Measurements from ENCODE around the gene BMP6. TPM values are rescaled to one million over a fixed set of nuclear protein-coding genes. Genes with fewer than 3 reads are reported as not detected.

BMP6 gene
- polyA plus RNA-seq, 3 donors, result not detected

DNA sequence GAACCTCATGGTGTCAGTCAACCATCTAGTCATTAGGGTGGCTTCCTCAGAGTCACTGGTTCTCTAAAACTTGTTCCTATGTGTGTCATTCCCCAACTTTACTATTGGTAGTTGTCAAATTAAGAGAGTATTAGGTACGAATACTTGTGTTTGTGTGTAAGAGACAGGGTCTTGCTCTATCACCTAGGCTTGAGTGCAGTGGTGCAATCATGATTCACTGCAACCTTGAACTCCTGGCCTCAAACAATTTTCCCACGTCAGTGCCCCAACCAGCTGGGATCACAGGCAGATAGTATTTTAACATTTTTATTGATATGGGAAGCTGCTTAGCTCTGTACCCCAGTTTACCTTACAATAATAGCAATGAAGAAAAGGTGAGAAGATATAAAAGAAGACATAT, 50.6 kb downstream of the BMP6 start:
- Histone ChIP-seq H4K20me1 (ENCODE audit: insufficient read depth, low read length) (no peaks in the 10 kb centered on the region), H3K9me3 (replicated peaks in 1 of 2; ENCODE audit: control insufficient read depth in 1 of 2, insufficient read depth in 1 of 2, low read length in 2 of 2) (no peaks in the 10 kb centered on the region), H3K4me1 (ENCODE audit: control insufficient read depth in 1 of 2, insufficient read depth in 2 of 2, low read length in 2 of 2) (no peaks in the 10 kb centered on the region), H3K4me3 (replicated peaks in 1 of 3; ENCODE audit: low read depth in 2 of 3, low read length in 3 of 3) (no peak overlapping the region), H2AFZ (ENCODE audit: insufficient read depth, low read depth, low read length, poor library complexity, severe bottlenecking) (no peak overlapping the region), H3K36me3 (replicated peaks in 1 of 2; ENCODE audit: control insufficient read depth in 1 of 2, insufficient read depth in 2 of 2, low read length in 2 of 2) (no peaks in the 10 kb centered on the region), H3K79me2 (ENCODE audit: insufficient read depth, low read length) (no peaks in the 10 kb centered on the region), H3K9ac (ENCODE audit: insufficient read depth, low read length, poor library complexity, severe bottlenecking) (no peak overlapping the region), H3K27ac (ENCODE audit: low read depth in 1 of 2, low read length in 2 of 2) (no peak overlapping the region), H3K4me2 (replicated peaks; ENCODE audit: extremely low read depth, low read length, poor library complexity, severe bottlenecking) (no peak overlapping the region), H3K27me3 (ENCODE audit: control insufficient read depth in 2 of 2, insufficient read depth in 2 of 2, low read length in 2 of 2) (peaks cover 0 to 2% of the 10 kb centered on the region in 2 donors)
- H3K4me1 Mint-ChIP-seq, result no peaks in the 10 kb centered on the region
- no peak for DNase-seq
- H3K36me3 Mint-ChIP-seq, result no peaks in the 10 kb centered on the region
- no CpG with 5 or more reads among the region's 2 CpGs for WGBS (ENCODE audit: insufficient coverage)
- peaks cover 2 to 8% (median 2%) of the 10 kb centered on the region in 3 donors for H3K27me3 Mint-ChIP-seq (ENCODE audit: low read depth in 3 of 3)
- H3K4me3 Mint-ChIP-seq, result no peak overlapping the region
- TF ChIP-seq, protein P1, sequence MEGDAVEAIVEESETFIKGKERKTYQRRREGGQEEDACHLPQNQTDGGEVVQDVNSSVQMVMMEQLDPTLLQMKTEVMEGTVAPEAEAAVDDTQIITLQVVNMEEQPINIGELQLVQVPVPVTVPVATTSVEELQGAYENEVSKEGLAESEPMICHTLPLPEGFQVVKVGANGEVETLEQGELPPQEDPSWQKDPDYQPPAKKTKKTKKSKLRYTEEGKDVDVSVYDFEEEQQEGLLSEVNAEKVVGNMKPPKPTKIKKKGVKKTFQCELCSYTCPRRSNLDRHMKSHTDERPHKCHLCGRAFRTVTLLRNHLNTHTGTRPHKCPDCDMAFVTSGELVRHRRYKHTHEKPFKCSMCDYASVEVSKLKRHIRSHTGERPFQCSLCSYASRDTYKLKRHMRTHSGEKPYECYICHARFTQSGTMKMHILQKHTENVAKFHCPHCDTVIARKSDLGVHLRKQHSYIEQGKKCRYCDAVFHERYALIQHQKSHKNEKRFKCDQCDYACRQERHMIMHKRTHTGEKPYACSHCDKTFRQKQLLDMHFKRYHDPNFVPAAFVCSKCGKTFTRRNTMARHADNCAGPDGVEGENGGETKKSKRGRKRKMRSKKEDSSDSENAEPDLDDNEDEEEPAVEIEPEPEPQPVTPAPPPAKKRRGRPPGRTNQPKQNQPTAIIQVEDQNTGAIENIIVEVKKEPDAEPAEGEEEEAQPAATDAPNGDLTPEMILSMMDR (IDR thresholded peaks at IDR 0.05), result no peak
- H3K27ac Mint-ChIP-seq, result no peak overlapping the region
- H3K9me3 Mint-ChIP-seq, result peaks cover 0 to 3% (median 0%) of the 10 kb centered on the region in 7 donors
- intact Hi-C loops (cut with micrococcal nuclease), result no loop called here

DNA sequence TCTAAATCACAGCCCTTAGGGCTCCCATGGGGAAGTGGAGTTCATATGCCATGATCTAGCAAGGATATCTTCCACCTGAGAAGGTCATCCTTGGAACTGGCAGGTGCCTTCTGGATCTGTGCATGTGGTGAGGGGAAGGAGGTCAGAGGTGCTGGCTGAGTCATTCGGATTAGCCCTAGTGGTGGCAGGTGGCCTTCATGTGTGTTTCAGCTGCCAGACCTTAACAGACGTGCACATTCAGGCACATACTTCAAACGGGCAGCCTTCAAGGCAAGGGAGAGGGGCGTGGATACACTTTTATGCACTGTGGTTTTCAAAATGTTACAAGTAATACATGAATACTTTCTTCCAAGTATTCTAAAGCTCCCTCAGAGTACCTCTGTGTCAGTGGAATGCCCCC, 51.2 kb downstream of the BMP6 start:
- H3K27me3 ChIP-seq (ENCODE audit: control insufficient read depth in 2 of 2, insufficient read depth in 2 of 2, low read length in 2 of 2), result peaks cover 0 to 2% of the 10 kb centered on the region in 2 donors
- H3K36me3 Mint-ChIP-seq, result no peaks in the 10 kb centered on the region
- H3K4me1 ChIP-seq (ENCODE audit: control insufficient read depth in 1 of 2, insufficient read depth in 2 of 2, low read length in 2 of 2), result no peaks in the 10 kb centered on the region
- H4K20me1 ChIP-seq (ENCODE audit: insufficient read depth, low read length), result no peaks in the 10 kb centered on the region
- H3K4me3 ChIP-seq (replicated peaks in 1 of 3; ENCODE audit: low read depth in 2 of 3, low read length in 3 of 3), result no peak overlapping the region
- H3K9ac ChIP-seq (ENCODE audit: insufficient read depth, low read length, poor library complexity, severe bottlenecking), result no peak overlapping the region
- H3K27me3 Mint-ChIP-seq (ENCODE audit: low read depth in 3 of 3), result peaks cover 2 to 10% (median 5%) of the 10 kb centered on the region in 3 donors
- no peak overlapping the region for H3K4me3 Mint-ChIP-seq
- no peaks in the 10 kb centered on the region for H3K36me3 ChIP-seq (replicated peaks in 1 of 2; ENCODE audit: control insufficient read depth in 1 of 2, insufficient read depth in 2 of 2, low read length in 2 of 2)
- H2AFZ ChIP-seq (ENCODE audit: insufficient read depth, low read depth, low read length, poor library complexity, severe bottlenecking), result no peak overlapping the region
- DNase-seq, result no peak
- no peak overlapping the region for H3K27ac Mint-ChIP-seq
- 83% methylated on average over 1 of the region's 4 CpGs for WGBS (ENCODE audit: insufficient coverage)
- H3K4me1 Mint-ChIP-seq, result no peaks in the 10 kb centered on the region
- H3K27ac ChIP-seq (ENCODE audit: low read depth in 1 of 2, low read length in 2 of 2), result no peak overlapping the region
- H3K4me2 ChIP-seq (replicated peaks; ENCODE audit: extremely low read depth, low read length, poor library complexity, severe bottlenecking), result no peak overlapping the region
- no peaks in the 10 kb centered on the region for H3K9me3 ChIP-seq (replicated peaks in 1 of 2; ENCODE audit: control insufficient read depth in 1 of 2, insufficient read depth in 1 of 2, low read length in 2 of 2)
- TF ChIP-seq, protein P1 (IDR thresholded peaks at IDR 0.05), result no peak
- no peaks in the 10 kb centered on the region for H3K79me2 ChIP-seq (ENCODE audit: insufficient read depth, low read length)
- intact Hi-C loops (cut with micrococcal nuclease), result no loop called here
- H3K9me3 Mint-ChIP-seq, result peaks cover 0 to 6% (median 0%) of the 10 kb centered on the region in 7 donors

Data from CD14-positive monocyte (primary cell).